NCI-H2227 treated with DMSO at 0.1 percent for 48 hours (cell line): ENCODE data around the gene METTL25B.
A peak's percentile ranks its signal among the peaks of the same experiment; 100 is the strongest.

Source experiments
- DNase-seq: peaks from one replicate; lab custom pipeline; 2025; lab: John Stamatoyannopoulos, UW

Gene METTL25B

GRCh38 chr1:156700736-156701531, 27.3 kb upstream of the METTL25B start:
- no peak for DNase-seq

GRCh38 chr1:156703336-156703735, 24.9 kb upstream of the METTL25B start:
- no peak for DNase-seq

GRCh38 chr1:156703741-156704140, 24.5 kb upstream of the METTL25B start:
- no peak for DNase-seq

- no peak for DNase-seq
Observed at GRCh38 chr1:156704166-156704711, 24.0 kb upstream of the METTL25B start.

- no peak for DNase-seq
Observed at GRCh38 chr1:156704930-156705320, 23.3 kb upstream of the METTL25B start.

GRCh38 chr1:156705321-156705917, 22.9 kb upstream of the METTL25B start, which contains the start of gene CRABP2:
Gene CRABP2 (minus strand): TSS chr1:156705583. CDS start chr1:156705446, 137 bp downstream.
- DNase-seq: peak; percentile 70

- DNase-seq: peak; percentile 74
Observed at GRCh38 chr1:156705918-156706656, 22.2 kb upstream of the METTL25B start.

GRCh38 chr1:156706657-156707416, 21.4 kb upstream of the METTL25B start:
- DNase-seq: peak; percentile 61

GRCh38 chr1:156707417-156708217, 20.7 kb upstream of the METTL25B start:
- no peak for DNase-seq

- DNase-seq: no peak
Observed at GRCh38 chr1:156708218-156708661, 20.0 kb upstream of the METTL25B start.

- no peak for DNase-seq
Observed at GRCh38 chr1:156709031-156709430, 19.2 kb upstream of the METTL25B start.

GRCh38 chr1:156709757-156710489, 18.3 kb upstream of the METTL25B start:
- DNase-seq: peak; percentile 21

- DNase-seq: no peak
Observed at GRCh38 chr1:156711011-156711817, 17.1 kb upstream of the METTL25B start.

- no peak for DNase-seq
Observed at GRCh38 chr1:156712626-156713025, 15.6 kb upstream of the METTL25B start.

GRCh38 chr1:156714830-156715229, 13.4 kb upstream of the METTL25B start:
- no peak for DNase-seq

GRCh38 chr1:156717351-156717750, 10.9 kb upstream of the METTL25B start:
- DNase-seq: no peak

GRCh38 chr1:156721131-156721530, 7.1 kb upstream of the METTL25B start:
- no peak for DNase-seq

- no peak for DNase-seq
Observed at GRCh38 chr1:156721535-156721934, 6.7 kb upstream of the METTL25B start.

- peak; percentile 89 for DNase-seq
Observed at GRCh38 chr1:156725683-156726280, 2.5 kb upstream of the METTL25B start.
